HEK293 (cell line): Measurements from ENCODE around the gene HSD17B14.
A peak's percentile ranks its signal among the peaks of the same experiment; 100 is the strongest.

Experiments
- CTCF ChIA-PET: fragments of 350-600 bp; formaldehyde crosslinking; extraction: SDS; loops from one replicate; lab custom pipeline; 2021; ENCODE audit warnings: antibody characterized with exemption; lab: Yijun Ruan, JAX
- POLR2A ChIA-PET: fragments of 300-600 bp; formaldehyde crosslinking; extraction: SDS; loops from one replicate; lab custom pipeline; 2020; ENCODE audit warnings: antibody characterized with exemption, inconsistent platforms; lab: Yijun Ruan, JAX
- H3K27ac ChIP-seq: fragments of 200-500 bp; sonication (Bioruptor generic); 2 replicates; pipeline ENCODE4 v1.5.1; 2014; ENCODE audit warnings: low read depth, low read length, control low read depth, inconsistent platforms; ENCODE audit errors: extremely low read depth
- H3K36me3 ChIP-seq, 2 experiments: fragments of 200-500 bp in 1 of 2; sonication (Bioruptor generic) in 1 of 2; 1 replicate in 1 of 2; 2 replicates in 1 of 2; pipeline ENCODE4 v1.5.1; 2014 to 2017; ENCODE audit warnings: inconsistent platforms in 2 of 2, low read length in 2 of 2; ENCODE audit not compliant: control insufficient read depth in 2 of 2, insufficient read depth in 1 of 2
- H3K4me1 ChIP-seq: fragments of 200-500 bp; sonication (Bioruptor generic); 2 replicates; pipeline ENCODE4 v1.5.1; 2014; ENCODE audit warnings: mild to moderate bottlenecking, low read length, inconsistent platforms; ENCODE audit not compliant: control insufficient read depth, insufficient read depth
- H3K4me3 ChIP-seq: 2 replicates; pipeline ENCODE4 v1.5.1; 2011; ENCODE audit warnings: low read depth, mild to moderate bottlenecking, control low read depth, low read length, moderate library complexity
- H3K9me3 ChIP-seq: fragments of 200-500 bp; sonication (Bioruptor generic); 2 replicates; pipeline ENCODE4 v1.5.1; 2014; ENCODE audit warnings: low read depth, low read length, inconsistent platforms; ENCODE audit not compliant: control insufficient read depth, insufficient read depth
- BCL6B ChIP-seq: fragments of 450-650 bp; formaldehyde crosslinking; IDR thresholded peaks from 2 replicates; pipeline ENCODE4 v1.5.1; 2017; ENCODE audit warnings: missing biosample characterization, missing genetic modification characterization
- ELK4 ChIP-seq: IDR thresholded peaks from 2 replicates; pipeline ENCODE4 v1.6.1; 2011; ENCODE audit warnings: mild to moderate bottlenecking, low read depth, low read length, borderline replicate concordance
- HIC1 ChIP-seq: fragments of 450-650 bp; formaldehyde crosslinking; IDR thresholded peaks from 2 replicates; pipeline ENCODE4 v1.5.1; 2016; ENCODE audit warnings: missing biosample characterization, missing genetic modification characterization
- HOXD13 ChIP-seq: sonication (generic); formaldehyde crosslinking; IDR thresholded peaks from 2 replicates; pipeline ENCODE4 v1.8.0; 2022; ENCODE audit warnings: missing genetic modification reagents, borderline replicate concordance
- KLF1 ChIP-seq: fragments of 450-650 bp; formaldehyde crosslinking; IDR thresholded peaks from 2 replicates; pipeline ENCODE4 v1.5.1; 2016; ENCODE audit warnings: missing biosample characterization, missing genetic modification characterization
- KLF17 ChIP-seq: fragments of 450-650 bp; formaldehyde crosslinking; IDR thresholded peaks from 2 replicates; pipeline ENCODE4 v1.5.1; 2016; ENCODE audit warnings: missing biosample characterization, missing genetic modification characterization
- YY2 ChIP-seq: fragments of 450-650 bp; formaldehyde crosslinking; IDR thresholded peaks from 2 replicates; pipeline ENCODE4 v1.5.1; 2016; ENCODE audit warnings: missing biosample characterization, missing genetic modification characterization
- ZBTB44 ChIP-seq: fragments of 450-650 bp; IDR thresholded peaks from 2 replicates; pipeline ENCODE4 v1.5.1; 2018; ENCODE audit warnings: missing biosample characterization, mild to moderate bottlenecking, missing genetic modification characterization
- ZBTB7A ChIP-seq: fragments of 450-650 bp; formaldehyde crosslinking; IDR thresholded peaks from 2 replicates; pipeline ENCODE4 v1.5.1; 2016; ENCODE audit warnings: low read depth, missing biosample characterization, missing genetic modification characterization
- ZNF10 ChIP-seq: fragments of 450-650 bp; formaldehyde crosslinking; IDR thresholded peaks from 2 replicates; pipeline ENCODE4 v1.5.1; 2017; ENCODE audit warnings: missing biosample characterization, missing genetic modification characterization
- ZNF2 ChIP-seq: fragments of 450-650 bp; formaldehyde crosslinking; IDR thresholded peaks from 2 replicates; pipeline ENCODE4 v1.5.1; 2016; ENCODE audit warnings: missing biosample characterization, missing genetic modification characterization
- ZNF404 ChIP-seq: fragments of 450-650 bp; formaldehyde crosslinking; IDR thresholded peaks from 2 replicates; pipeline ENCODE4 v1.5.1; 2017; ENCODE audit warnings: missing biosample characterization, missing genetic modification characterization
- ZNF48 ChIP-seq: fragments of 450-650 bp; formaldehyde crosslinking; IDR thresholded peaks from 2 replicates; pipeline ENCODE4 v1.5.1; 2016; ENCODE audit warnings: missing biosample characterization, missing genetic modification characterization
- ZNF510 ChIP-seq: fragments of 450-650 bp; formaldehyde crosslinking; IDR thresholded peaks from 2 replicates; pipeline ENCODE4 v1.5.1; 2018; ENCODE audit warnings: mild to moderate bottlenecking, missing genetic modification characterization, missing biosample characterization; ENCODE audit not compliant: insufficient replicate concordance
- ZNF621 ChIP-seq: fragments of 450-650 bp; formaldehyde crosslinking; IDR thresholded peaks from 2 replicates; pipeline ENCODE4 v1.5.1; 2017; ENCODE audit warnings: missing biosample characterization, missing genetic modification characterization
- ZNF623 ChIP-seq: fragments of 450-650 bp; formaldehyde crosslinking; IDR thresholded peaks from 2 replicates; pipeline ENCODE4 v1.5.1; 2016; ENCODE audit warnings: missing biosample characterization, missing genetic modification characterization

Gene HSD17B14

GRCh38 chr19:48867746-48868113 lies 31.4 kb upstream of the HSD17B14 start:
- CTCF ChIA-PET: interaction anchor here (1.2 to 2.2 kb wide), 2 partner anchors 26 to 103 kb away, joined by 4 to 11 read pairs; no protein-coding TSS in a partner anchor
- no peak overlapping the region for H3K27ac ChIP-seq
- H3K36me3 ChIP-seq: no peaks in the 10 kb centered on the region
- peaks cover 8% of the 10 kb centered on the region; the same call in 1 of the 2 replicates for H3K4me1 ChIP-seq
- H3K4me3 ChIP-seq: no peak overlapping the region
- no peaks in the 10 kb centered on the region for H3K9me3 ChIP-seq
- POLR2A ChIA-PET: interaction anchor here (1.2 kb wide), 1 partner anchor 20 kb away, joined by 3 read pairs; no protein-coding TSS in a partner anchor
- TF ChIP-seq BCL6B (no peak), ZNF48 (tag by site-specific recombination) (no peak), ELK4 (no peak), HOXD13 (CRISPR knock-in tag) (no peak), KLF17 (no peak), ZBTB7A (tag by site-specific recombination) (no peak), ZNF510 (tag by site-specific recombination) (no peak), ZNF623 (tag by site-specific recombination) (no peak), ZNF10 (tag by site-specific recombination) (no peak), YY2 (no peak), HIC1 (tag by site-specific recombination) (no peak), ZNF621 (tag by site-specific recombination) (no peak), ZNF2 (no peak)
- TF ChIP-seq, all 188 proteins: peak for 0

GRCh38 chr19:48867123-48867745 lies 30.9 kb upstream of the HSD17B14 start:
- POLR2A ChIA-PET: interaction anchor here (1.2 kb wide), 1 partner anchor 20 kb away, joined by 3 read pairs; no protein-coding TSS in a partner anchor
- H3K4me3 ChIP-seq: no peak overlapping the region

More at GRCh38 chr19:48867123-48867745, 30.9 kb upstream of the HSD17B14 start:
- peaks cover 8% of the 10 kb centered on the region; the same call in 1 of the 2 replicates for H3K4me1 ChIP-seq
- CTCF ChIA-PET: interaction anchor here (1.2 to 2.2 kb wide), 2 partner anchors 25 to 104 kb away, joined by 4 to 11 read pairs; no protein-coding TSS in a partner anchor
- H3K9me3 ChIP-seq: no peaks in the 10 kb centered on the region
- peak; percentile 68 for TF ChIP-seq KLF1 (tag by site-specific recombination)
- TF ChIP-seq ZBTB44: no peak
- TF ChIP-seq ZNF404 (tag by site-specific recombination): no peak
- H3K36me3 ChIP-seq: no peaks in the 10 kb centered on the region
- no peak overlapping the region for H3K27ac ChIP-seq
